IPS DF 19.7 (cell line): Measurements from ENCODE around the gene PDZK1IP1.
"Not testable (repeated sequence)": the region's sequence is repeated elsewhere in the genome, so short reads cannot be mapped to it uniquely, and the experiment has no call there.

Experiments
- DNase-seq: peaks from one replicate; pipeline ENCODE4 v3.0.0-alpha.2; 2013; ENCODE audit warnings: low read depth, low spot score

Gene PDZK1IP1

DNA sequence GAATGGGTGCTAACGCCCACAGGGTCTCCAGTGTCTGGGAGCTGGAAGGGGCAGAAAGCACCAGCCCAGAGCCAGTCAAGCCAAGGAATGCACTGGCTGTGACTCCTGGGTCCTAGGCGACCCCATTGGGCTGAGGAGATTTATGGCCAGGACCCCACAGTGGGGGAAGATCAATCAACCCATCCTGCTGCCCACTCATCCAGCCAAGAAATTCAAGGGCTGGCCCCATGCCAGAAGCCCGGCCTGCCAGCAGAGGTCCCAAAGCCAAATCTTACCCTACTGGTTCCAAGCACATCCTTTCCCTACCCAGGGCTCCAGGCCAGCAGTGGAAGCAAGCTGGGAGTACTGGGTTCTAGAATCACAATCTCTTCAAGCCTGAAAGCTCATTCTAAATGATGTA is 6.8 kb upstream of the PDZK1IP1 start:
- DNase-seq = no peak

DNA sequence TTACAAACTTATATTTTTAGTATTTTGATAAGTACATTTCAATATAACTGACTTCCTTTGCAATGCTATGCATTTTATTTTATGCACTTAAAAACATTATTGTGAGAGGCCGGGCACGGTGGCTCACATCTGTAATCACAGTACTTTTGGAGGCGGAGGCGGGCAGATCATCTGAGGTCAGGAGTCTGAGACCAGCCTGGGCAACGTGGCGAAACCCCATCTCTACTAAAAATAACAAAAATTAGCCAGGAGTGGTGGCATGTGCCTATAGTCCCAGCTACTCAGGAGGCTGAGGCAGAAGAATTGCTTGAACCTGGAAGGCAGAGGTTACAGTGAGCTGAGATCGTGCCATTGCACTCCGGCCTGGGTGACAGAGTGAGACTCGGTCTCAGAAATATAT is 6.1 kb upstream of the PDZK1IP1 start:
- DNase-seq = not testable (repeated sequence)

DNA sequence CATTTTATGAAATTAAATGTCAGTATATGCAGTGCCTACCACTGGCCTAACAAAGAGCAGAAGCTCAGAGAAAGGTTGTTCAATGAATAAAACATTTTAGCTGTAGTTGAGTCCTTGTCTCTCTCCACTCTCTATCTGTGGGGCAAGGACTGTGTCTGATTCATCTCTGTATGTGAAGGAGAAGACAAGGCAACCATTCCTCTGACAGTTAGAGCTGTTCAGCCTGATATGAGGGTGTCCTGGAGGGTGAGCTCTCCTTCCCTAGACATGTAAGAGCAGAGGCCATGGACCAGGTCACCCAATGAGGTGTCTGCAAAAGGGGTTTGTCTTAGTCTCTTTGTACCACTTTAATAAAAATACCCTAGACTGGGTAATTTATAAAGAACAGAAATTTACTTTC is 4.5 kb upstream of the PDZK1IP1 start:
- DNase-seq = no peak

DNA sequence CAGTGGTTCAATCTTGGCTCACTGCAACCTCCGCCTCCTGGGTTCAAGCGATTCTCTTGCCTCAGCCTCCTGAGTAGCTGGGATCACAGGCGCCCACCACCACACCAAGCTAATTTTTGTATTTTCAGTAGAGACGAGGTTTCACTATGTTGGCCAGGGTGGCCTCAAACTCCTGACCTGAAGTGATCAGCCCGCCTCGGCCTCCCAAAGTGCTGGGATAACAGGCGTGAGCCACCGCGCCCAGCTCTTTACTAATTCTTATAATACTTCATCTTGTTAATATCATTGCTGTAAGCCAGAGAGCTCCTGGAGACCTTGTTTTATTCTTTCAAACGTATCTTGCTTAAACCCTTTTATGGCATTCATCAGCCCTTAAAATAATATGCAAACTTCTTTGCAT is 3.7 kb upstream of the PDZK1IP1 start:
- DNase-seq = not testable (repeated sequence)

DNA sequence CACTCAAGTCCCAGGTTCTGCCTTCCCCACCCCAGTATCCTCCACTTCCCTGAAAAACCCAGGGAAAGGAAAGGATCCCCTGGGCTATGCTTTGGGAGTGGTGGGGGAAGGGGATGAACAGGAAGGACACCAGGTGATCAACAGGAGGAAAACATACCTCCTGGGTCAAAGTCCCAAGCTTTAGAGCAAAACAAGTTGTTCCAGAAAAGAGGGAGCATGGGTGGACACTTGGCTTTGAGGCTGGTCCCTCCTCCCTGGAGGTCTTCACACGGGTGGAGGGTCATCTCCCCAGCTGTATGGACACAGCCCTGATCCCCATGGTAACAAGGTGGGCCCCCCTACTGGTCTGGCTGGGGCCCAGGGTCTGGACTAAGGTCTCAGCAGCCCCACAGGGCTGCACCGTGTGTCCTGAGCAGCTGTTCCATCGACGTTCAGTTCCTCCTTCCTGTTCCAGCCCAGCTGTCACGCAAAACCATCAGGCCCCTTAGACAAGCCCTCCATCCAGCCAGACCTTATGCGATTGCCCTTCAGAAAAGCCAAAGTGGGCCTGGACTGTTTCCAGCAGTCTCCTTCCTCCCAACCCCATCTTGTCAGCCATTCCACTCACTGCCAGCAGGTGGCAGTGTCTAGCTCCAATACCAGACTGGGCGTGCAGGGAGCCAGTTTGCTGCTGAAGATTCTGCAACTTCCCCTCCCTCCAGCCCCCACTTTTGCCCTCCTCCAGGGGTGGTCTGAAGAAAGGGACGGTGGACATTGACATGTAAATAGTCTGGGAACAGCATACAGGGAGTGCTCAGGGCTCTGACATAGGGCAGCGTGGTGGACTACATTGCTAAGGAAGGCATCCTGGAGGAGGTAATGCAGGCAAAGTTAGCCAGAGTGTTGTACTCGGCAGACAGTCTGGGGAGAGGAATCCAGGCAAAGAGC is 2.9 kb upstream of the PDZK1IP1 start:
- DNase-seq = peak; percentile 92

DNA sequence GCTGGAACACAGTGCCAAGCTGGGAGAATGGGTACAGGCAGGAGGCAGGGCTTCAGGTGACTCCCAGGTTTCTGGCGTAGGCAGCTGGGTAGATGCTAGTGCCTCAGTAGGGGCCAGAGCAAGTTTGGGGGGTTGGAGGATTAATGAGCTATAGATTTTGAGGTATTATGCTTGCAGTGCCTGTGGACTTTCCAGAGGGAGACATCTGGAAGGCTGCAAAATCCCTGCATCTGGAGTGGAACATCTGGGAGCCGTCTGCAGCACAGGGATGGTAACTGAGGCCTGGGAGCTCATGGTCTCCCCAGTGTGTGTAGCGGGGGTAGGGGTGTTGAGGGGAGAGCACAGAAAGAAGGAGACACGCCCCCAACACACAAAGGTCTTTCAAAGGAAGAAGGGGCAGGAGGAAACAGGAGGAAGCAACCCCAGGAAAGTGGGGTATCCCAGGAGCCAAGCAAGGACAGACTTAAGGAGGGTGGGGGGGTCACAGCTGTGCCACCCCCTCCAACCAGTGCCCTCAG is 2.2 kb upstream of the PDZK1IP1 start:
- no peak for DNase-seq

DNA sequence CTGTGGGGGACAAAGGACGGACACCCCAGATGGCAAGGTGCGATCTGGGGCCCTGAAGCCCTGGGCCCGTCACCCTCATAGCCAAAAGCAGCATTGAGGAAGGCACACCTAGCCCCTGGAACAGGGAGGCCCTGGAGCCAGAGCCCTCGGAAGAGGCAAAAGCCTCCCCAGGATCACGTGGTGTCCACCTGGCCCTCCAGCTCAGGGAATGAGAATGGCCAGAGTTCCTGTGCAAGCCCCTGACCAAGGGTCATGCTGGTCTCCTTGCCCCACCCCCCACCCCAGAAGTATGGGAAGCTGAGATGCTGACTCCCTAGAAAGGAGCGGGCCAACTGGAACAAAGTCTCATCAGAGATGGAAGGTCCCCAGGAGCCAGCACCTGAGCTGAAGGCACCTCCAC is 1.0 kb upstream of the PDZK1IP1 start:
- no peak for DNase-seq

DNA sequence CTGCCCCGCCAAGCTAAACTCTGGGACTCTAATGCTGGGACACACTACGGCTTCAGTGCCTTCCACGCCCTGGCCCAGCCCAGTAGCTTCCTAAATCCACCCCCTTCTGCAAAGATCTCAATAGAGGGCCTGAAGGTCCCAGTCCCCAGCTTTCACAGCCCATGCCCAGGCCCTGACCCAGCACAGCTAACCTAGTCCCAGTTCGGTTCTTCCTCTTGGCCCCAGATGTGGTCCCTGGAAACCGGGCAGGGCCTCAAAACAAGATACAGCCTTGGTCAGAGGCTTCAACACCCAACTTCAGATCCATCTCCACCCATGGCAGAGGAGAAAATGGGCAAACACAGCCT is 646 bp upstream of the PDZK1IP1 start:
- DNase-seq = no peak

DNA sequence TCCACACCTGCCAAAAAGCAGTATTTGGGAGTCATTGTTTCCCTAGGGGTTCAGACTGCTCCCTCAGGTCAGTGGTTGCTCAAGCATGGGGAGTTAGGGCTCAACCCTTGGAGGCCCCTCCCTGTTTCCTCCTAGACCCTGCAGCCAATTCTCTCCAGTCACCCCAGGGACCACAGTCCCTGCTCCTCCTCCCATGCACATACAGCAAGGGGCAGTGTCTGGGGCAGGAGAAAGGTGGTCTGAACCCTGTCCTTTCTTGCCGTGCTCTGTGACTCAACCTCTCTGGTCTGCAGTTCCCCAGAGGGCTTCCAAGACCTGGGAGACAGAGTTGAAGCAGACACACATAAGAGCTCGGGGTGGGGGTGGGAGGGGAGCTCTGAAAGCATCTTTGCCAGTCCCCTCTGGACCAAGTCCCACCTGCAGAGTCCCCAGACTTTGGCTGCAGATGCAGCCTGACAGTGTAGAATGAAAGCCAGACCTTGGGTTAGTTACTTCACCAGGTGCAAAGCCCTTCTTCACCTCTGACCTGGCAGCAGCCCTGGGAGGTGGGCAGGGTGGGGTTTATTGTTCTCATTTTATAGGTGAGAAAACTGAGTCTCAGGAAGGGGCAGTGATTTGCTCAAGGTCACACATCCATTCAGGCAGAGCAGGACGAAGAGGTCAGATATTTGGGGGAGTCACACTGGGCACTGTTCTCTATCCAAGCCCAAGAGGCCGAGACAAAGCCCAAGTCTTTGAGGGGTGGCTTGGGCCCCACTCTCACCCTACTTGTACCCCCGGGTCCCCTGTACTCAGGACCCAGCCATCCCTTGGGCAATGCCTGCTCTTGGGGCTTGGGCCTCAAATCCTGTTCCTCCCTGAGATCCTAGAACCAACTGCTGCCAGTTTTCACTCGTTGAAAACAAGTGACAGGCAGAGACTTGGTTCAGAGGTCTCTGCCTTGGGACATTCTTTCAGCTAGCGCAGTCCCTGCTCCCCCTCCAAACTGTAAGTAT is 748 bp downstream of the PDZK1IP1 start:
- DNase-seq = no peak

DNA sequence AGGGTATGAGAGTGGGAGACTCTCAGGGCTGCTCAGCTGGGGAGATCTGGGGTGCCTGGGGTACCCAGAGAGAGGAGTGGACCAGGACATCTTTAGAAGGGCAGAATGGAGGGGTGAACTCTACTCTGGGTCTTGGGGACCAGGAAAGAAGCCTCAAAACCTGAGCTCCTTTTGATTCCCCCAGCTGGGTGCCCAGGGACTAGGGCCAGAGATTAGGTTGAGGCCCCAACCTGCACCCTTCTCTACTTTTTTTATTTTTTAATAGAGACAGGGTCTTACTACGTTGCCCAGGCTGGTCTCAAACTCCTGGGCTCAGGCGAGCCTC is 1.9 kb downstream of the PDZK1IP1 start:
- DNase-seq = no peak

DNA sequence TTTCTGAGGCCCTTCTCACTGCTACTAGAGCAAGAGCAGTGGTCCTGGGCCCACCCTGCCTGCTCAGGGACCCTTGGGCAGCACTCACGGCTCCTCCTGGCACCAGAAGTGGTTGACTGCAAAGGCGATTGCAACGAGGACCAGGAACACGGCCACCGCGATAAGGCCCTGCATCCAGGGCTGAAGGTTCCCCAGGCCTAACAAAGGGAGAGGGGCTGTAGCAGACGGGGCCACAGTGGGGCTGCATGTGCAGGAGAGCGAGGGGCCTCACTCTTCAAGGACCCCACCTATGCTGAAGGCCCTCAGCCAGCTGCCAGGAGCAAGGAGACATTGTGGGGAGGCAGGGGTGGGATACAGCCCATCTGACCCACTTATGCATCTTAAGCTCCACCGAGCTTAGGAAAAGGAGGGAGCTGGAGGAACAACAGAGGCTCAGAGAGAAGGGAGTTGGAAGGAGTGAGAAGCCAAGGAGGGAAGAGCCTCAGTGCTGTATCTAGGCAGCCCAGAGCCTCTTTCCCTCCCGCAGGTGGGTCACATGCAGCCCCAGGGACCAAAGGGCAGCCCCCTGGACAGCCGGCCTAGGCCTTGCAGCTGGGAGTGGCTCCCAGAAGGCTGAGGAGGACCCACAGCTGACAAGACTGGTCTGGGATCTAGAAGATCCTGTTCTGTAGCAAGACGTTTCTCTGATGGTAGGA is 2.5 kb downstream of the PDZK1IP1 start:
- DNase-seq = no peak

DNA sequence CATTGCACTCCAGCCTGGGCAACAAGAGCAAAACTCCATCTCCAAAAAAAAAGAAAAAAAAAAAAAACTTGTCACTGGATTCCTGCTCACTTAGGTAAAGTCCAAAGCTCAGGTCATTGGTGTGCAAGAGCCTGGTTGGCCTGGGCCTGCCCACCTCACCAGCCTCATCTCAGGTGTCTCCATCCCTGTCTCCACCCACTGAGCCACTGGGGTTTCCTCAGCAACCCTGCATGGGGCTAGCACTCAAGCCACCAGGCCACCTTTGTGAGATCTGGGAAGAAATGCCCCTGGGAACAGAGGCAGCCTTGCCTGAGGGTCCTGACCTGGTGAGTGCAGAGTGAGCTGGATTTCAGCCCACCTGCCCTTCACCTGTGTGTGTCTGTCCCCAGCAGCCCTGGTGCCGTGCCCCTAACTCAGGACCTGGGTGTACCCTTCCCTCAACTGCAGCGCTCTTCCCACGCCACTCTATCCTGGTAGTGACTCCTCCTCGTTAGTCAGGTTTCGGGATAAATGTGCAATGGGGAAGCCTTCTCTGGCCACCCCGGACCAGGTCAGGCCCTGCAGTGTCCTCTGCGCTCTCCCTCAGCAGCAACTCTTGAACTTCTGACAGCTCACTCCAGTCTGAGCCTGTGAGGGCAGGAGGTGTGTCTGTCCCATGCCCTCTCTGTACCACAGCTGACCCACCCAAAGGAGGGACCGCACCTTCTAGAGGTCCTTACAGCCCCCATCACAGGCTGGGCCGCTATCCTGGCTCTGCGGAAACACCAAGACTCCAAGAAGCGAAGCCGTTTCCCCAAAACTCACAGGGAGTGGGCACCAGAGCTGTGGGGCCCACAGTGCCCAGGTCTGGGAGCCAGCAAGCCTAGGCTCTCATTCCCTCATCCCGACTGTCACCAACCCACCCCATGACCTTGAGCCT is 3.3 kb downstream of the PDZK1IP1 start:
- no peak for DNase-seq

DNA sequence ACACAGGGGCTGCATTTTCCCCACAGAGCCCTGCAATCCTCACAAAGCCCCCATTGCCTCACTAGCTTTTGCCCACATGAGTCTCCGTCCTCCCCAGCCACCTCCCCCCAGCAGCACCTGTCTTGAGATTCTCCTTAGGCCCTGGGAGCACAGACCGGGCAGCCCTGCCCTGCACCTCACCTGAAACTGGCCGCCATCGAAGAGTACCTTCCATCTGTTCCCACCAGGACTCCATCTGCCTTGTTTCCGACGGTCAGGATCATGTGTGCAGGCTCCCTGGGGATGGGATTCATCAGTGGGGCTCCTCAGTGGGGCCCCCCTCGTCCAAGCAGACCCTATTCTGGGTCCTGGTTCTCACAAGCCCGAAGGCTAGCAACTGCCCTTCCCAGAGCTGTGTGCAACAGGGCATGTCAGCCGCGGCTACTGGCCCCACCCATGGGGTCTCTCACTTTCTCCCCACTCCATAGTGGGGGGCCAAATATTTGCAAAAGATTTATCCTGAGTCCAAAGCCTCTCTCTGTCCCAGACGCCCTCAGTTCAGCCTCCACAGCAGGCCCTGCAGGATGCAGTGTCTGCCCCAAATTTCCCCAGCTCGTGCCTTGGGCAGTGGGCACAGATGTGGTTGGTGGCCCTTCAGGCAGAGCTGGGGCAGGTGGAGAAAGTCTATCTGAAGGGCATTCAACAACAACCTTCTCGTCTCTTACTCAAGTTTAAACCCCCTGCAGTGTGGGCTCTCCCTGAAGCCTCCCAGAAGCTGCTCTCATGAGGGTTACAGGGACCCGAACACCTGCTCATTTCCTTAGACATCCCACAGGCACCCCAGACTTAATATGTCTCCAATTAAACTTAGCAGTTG is 4.8 kb downstream of the PDZK1IP1 start:
- DNase-seq = no peak

DNA sequence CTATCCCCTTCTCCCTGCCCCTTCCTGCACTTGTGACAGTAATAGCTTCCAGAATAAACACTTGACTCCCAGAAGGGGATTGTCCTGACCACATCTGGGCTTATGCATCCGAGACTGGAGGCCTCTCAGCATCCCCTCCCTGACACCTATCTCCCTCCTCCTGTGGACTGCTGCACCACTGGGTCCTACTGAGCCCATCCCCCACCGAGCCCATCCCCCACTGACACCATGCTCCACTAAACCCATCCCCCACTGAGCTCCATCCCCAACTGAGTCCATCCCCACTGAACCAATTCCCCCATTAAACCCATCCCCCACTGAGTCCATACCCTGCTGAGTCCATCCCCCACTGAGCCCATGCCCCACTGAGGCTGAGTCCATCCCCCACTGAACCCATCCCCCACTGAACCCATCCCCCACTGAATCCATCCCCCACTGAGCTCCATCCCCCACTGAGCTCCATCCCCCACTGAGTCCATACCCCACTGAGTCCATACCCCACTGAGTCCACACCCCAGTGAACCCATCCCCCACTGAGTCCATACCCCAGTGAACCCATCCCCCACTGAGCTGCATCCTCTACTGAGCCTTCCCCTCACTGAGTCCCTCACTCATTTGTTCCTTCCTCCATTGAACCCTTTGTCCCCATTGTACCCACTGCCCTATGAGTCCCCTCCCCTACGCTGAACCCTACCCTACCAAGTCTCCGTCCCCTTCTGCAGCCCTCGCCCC is 5.6 kb downstream of the PDZK1IP1 start:
- no peak for DNase-seq

DNA sequence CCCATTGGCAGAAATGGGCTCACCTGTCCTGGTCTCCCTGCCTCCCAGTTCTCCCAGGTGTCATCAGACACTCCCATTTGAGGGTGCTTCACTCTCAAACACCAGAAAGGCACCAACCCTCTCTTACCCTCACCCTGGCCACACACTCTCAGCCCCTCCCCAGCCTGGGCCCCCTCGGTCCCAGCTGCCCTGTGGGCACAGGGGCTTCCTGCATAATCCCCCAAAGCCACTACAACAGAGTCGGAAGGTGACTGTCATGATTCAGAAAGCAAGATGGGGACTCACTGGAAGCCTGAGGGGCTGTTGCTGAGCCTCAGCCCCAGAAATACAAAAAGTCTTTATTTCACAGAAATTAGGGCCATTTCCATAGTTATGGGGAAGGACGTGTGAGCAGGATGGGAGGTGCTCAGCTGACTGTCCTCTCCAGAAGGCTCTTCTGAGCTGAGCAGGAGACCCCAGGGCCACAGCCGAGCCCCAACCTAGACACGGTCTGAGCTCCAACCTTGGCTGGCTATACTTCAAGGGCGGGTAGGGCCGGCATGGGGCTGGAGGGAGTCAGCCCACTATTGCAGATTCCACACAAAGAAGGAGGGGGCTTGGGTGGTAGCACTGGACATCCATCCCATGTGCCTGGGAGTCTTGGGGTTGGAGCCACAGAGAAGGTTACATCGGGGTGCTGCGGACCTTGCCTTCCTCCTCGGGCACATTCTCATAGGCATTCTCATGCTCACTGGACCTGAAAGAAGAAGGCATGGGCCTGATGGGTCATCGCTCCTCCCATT is 6.3 kb downstream of the PDZK1IP1 start:
- no peak for DNase-seq

DNA sequence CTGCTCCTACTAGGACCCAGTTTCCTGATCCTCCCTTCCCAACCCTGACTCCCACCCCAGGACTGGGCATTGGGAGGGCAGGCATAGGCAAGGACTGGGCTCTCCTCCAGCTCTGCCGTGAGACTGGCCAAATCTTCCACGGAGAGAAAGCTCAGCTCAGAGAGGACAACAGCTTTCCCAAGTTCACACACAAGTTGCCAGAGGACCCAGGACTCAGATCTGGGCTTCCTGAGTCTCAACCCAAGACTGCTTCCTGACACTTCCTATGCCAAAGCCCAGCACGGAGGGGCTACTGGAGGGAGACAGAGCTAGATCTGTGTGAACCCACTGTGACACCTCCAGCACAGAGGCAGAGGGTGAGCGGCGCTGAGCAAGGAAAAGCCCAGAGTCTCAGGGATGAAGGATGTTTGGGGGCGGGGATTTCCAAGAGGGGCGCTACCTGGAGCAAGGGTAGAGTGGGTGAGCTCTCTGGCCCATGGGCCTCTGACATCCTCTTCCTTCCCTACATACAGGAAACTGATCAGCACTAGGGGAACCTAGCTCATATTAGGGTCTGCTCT is 7.1 kb downstream of the PDZK1IP1 start:
- DNase-seq = no peak

DNA sequence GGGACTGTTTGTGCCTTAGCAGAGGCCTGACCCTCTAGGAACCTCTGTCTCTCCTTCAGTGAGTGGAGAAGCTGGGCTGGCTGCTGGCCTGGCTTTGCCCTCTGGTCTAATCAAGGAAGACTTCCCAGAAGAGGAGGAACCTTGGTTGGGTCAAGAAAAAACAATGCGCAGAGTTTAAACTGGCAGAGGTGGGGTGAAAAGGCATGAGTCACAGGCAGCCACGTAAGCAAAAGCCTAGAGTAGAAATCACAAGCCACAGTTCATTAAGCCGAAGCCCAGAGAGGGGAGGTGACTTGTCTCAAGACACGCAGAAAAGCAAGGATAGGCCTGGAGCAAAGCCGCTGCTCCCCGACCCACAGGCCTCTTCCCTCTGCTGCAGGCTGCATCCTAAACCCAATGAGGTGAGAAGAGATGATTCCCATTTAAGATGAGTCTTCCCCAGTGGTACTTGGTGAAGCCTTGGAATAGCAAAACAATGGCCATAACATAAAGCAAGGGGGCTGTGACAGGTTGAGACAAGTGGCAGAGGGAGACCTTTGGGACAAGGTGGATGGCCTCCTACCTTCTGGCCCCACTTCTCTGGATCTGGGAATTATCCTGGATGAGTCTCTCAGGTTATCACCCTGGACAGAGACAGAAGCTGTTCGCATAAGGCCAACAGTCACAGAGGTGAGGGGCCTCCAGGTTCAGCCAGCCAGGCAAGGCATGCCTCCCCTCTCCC is 7.7 kb downstream of the PDZK1IP1 start:
- DNase-seq = no peak
